WTC11 (cell line): Measurements from ENCODE around the gene LRTM2. TPM values are rescaled to one million over a fixed set of nuclear protein-coding genes. Genes with fewer than 3 reads are reported as not detected.

Source experiments
- ATAC-seq: fragments of 200-7000 bp; cut with Tn5 transposase; 2 replicates; pipeline ENCODE4 v1.10.0; 2021; ENCODE audit warnings: mild to moderate bottlenecking, moderate library complexity
- CTCF ChIA-PET: fragments of 300-600 bp; sonication (Branson Sonifier 250); formaldehyde crosslinking; loops from one replicate; lab custom pipeline; 2021; ENCODE audit warnings: antibody characterized with exemption; lab: Charles Lee
- POLR2A ChIA-PET: fragments of 350-600 bp; sonication (Branson Sonifier 250); formaldehyde crosslinking; loops from one replicate; lab custom pipeline; 2021; ENCODE audit warnings: antibody characterized with exemption; lab: Charles Lee
- DNase-seq: peaks from one replicate; pipeline ENCODE4 v3.0.0; 2021; ENCODE audit warnings: low spot score
- H3K27ac Mint-ChIP-seq: 2 replicates; pipeline ENCODE4 v1.8.0; 2021; ENCODE audit warnings: mixed read lengths
- H3K27me3 Mint-ChIP-seq: 2 replicates; pipeline ENCODE4 v1.8.0; 2021; ENCODE audit warnings: low read depth, mild to moderate bottlenecking, moderate library complexity, mixed read lengths
- H3K36me3 Mint-ChIP-seq: 2 replicates; pipeline ENCODE4 v1.8.0; 2021; ENCODE audit warnings: mixed read lengths
- H3K4me1 Mint-ChIP-seq: 2 replicates; pipeline ENCODE4 v1.8.0; 2022; ENCODE audit warnings: mixed read lengths
- H3K4me3 Mint-ChIP-seq: 2 replicates; pipeline ENCODE4 v1.8.0; 2021; ENCODE audit warnings: mild to moderate bottlenecking, moderate library complexity, mixed read lengths
- H3K9me3 Mint-ChIP-seq: 2 replicates; pipeline ENCODE4 v1.8.0; 2021; ENCODE audit warnings: mixed read lengths
- GTF2I ChIP-seq: fragments of 250-450 bp; sonication (Bioruptor Pico); conservative IDR thresholded peaks from 2 replicates; pipeline ENCODE4 v1.4.0; 2021; ENCODE audit warnings: mild to moderate bottlenecking
- KAT7 ChIP-seq: sonication (generic); formaldehyde crosslinking; IDR thresholded peaks from 2 replicates; pipeline ENCODE4 v1.8.1; 2023; ENCODE audit warnings: missing genetic modification reagents, mild to moderate bottlenecking, borderline replicate concordance
- MYBL2 ChIP-seq: sonication (generic); formaldehyde crosslinking; IDR thresholded peaks from 2 replicates; pipeline ENCODE4 v1.8.1; 2023; ENCODE audit warnings: mild to moderate bottlenecking, moderate library complexity, missing genetic modification reagents
- NFATC4 ChIP-seq: fragments of 250-450 bp; sonication (Bioruptor Pico); IDR thresholded peaks from 2 replicates; pipeline ENCODE4 v1.9.0; 2021; ENCODE audit warnings: mild to moderate bottlenecking
- PRRX2 ChIP-seq: fragments of 250-450 bp; sonication (Bioruptor Pico); IDR thresholded peaks from 2 replicates; pipeline ENCODE4 v1.8.0; 2021; ENCODE audit warnings: mild to moderate bottlenecking
- RORB ChIP-seq: fragments of 250-450 bp; sonication (Bioruptor Pico); IDR thresholded peaks from 2 replicates; pipeline ENCODE4 v1.9.0; 2021; ENCODE audit warnings: mild to moderate bottlenecking
- SMAD3 ChIP-seq: sonication (generic); formaldehyde crosslinking; IDR thresholded peaks from 2 replicates; pipeline ENCODE4 v1.8.0; 2022; ENCODE audit warnings: missing genetic modification reagents, mild to moderate bottlenecking, borderline replicate concordance
- SP1 ChIP-seq: sonication (generic); formaldehyde crosslinking; conservative IDR thresholded peaks from 2 replicates; pipeline ENCODE4 v1.8.1; 2022; ENCODE audit warnings: missing genetic modification reagents
- USF2 ChIP-seq: sonication (generic); formaldehyde crosslinking; IDR thresholded peaks from 2 replicates; pipeline ENCODE4 v1.8.1; 2023; ENCODE audit warnings: mild to moderate bottlenecking, missing genetic modification reagents, moderate library complexity
- ZNF138 ChIP-seq: sonication (generic); formaldehyde crosslinking; conservative IDR thresholded peaks from 2 replicates; pipeline ENCODE4 v1.8.1; 2022; ENCODE audit warnings: mild to moderate bottlenecking, moderate library complexity, missing genetic modification reagents
- ZNF219 ChIP-seq: sonication (generic); formaldehyde crosslinking; IDR thresholded peaks from 2 replicates; pipeline ENCODE4 v1.8.0; 2023; ENCODE audit warnings: missing genetic modification reagents, mild to moderate bottlenecking, borderline replicate concordance
- ZNF396 ChIP-seq: fragments of 250-450 bp; sonication (Bioruptor Pico); IDR thresholded peaks from 2 replicates; pipeline ENCODE4 v1.8.0; 2021; ENCODE audit warnings: mild to moderate bottlenecking, moderate library complexity, borderline replicate concordance
- ZNF671 ChIP-seq: fragments of 250-450 bp; sonication (Bioruptor Pico); IDR thresholded peaks from 2 replicates; pipeline ENCODE4 v1.8.0; 2021; ENCODE audit warnings: mild to moderate bottlenecking
- total RNA-seq: library from RNA; stranded (reverse); gene quantifications from 3 replicates; pipeline ENCODE4 v1.2.3, GENCODE V29; 2021
- TF ChIP-seq, protein P1 (sequence below): sonication (generic); formaldehyde crosslinking; IDR thresholded peaks from 2 replicates; pipeline ENCODE4 v1.8.1; 2023; ENCODE audit warnings: mild to moderate bottlenecking, moderate library complexity, missing genetic modification reagents
- TF ChIP-seq, protein P2 (sequence below): sonication (generic); formaldehyde crosslinking; IDR thresholded peaks from 2 replicates; pipeline ENCODE4 v1.8.1; 2022; ENCODE audit warnings: mild to moderate bottlenecking, missing genetic modification reagents, moderate library complexity, borderline replicate concordance
- TF ChIP-seq, protein P3 (sequence below): sonication (generic); formaldehyde crosslinking; IDR thresholded peaks from 2 replicates; pipeline ENCODE4 v1.8.0; 2022; ENCODE audit warnings: missing genetic modification reagents
- TF ChIP-seq, protein P4 (sequence below): sonication (generic); formaldehyde crosslinking; IDR thresholded peaks from 2 replicates; pipeline ENCODE4 v1.8.1; 2023; ENCODE audit warnings: mild to moderate bottlenecking, missing genetic modification reagents
- TF ChIP-seq, protein P5 (sequence below): sonication (generic); formaldehyde crosslinking; IDR thresholded peaks from 2 replicates; pipeline ENCODE4 v1.8.1; 2022; ENCODE audit warnings: low read depth, mild to moderate bottlenecking, moderate library complexity, missing genetic modification reagents, borderline replicate concordance
- TF ChIP-seq, protein P6 (sequence below): sonication (generic); formaldehyde crosslinking; IDR thresholded peaks from 2 replicates; pipeline ENCODE4 v1.8.0; 2022; ENCODE audit warnings: mild to moderate bottlenecking, missing genetic modification reagents

The LRTM2 gene
- total RNA-seq, 1 experiment from 2014 or later = 0.66 TPM

DNA sequence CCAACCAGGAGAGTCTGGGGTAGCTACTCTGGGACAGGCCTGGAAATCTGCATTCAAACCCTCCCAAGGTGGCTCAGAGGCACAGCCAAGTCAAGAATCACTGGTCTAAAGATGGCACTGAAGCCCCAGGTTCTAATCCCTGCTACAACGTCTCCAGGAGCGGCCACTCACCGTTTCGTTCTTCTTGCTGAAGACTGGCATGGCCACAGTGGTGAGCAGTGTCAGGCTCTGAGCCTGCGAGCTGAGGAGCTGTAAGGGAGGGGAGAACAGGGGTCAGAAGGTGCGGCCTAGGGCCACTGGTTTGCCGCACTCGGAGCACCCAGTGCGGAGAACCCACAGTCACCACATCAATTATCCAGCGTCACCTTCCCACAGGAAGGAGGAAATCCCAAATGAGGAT lies 59.3 kb downstream of the LRTM2 start (continued):
- TF ChIP-seq USF2 = no peak

- POLR2A ChIA-PET = interaction anchor here (0.5 kb wide), 1 partner anchor 88 kb away, joined by 4 read pairs; no protein-coding TSS in a partner anchor
- Mint-ChIP-seq H3K4me1 (no peaks in the 10 kb centered on the region), H3K27me3 (no peaks in the 10 kb centered on the region), H3K9me3 (no peaks in the 10 kb centered on the region), H3K36me3 (no peaks in the 10 kb centered on the region), H3K27ac (no peak overlapping the region; the same call in 1 of the 2 replicates), H3K4me3 (no peak overlapping the region)
- no peak for DNase-seq
- TF ChIP-seq MYBL2 (CRISPR knock-in tag) (no peak), GTF2I (CRISPR knock-in tag) (no peak), ZNF671 (CRISPR knock-in tag) (no peak), ZNF396 (no peak), ZNF138 (CRISPR knock-in tag) (no peak), SMAD3 (CRISPR knock-in tag) (no peak), ZNF219 (CRISPR knock-in tag) (no peak), PRRX2 (CRISPR knock-in tag) (no peak), RORB (CRISPR knock-in tag) (no peak), KAT7 (CRISPR knock-in tag) (no peak), SP1 (CRISPR knock-in tag) (no peak), NFATC4 (no peak)
- TF ChIP-seq, protein P1, sequence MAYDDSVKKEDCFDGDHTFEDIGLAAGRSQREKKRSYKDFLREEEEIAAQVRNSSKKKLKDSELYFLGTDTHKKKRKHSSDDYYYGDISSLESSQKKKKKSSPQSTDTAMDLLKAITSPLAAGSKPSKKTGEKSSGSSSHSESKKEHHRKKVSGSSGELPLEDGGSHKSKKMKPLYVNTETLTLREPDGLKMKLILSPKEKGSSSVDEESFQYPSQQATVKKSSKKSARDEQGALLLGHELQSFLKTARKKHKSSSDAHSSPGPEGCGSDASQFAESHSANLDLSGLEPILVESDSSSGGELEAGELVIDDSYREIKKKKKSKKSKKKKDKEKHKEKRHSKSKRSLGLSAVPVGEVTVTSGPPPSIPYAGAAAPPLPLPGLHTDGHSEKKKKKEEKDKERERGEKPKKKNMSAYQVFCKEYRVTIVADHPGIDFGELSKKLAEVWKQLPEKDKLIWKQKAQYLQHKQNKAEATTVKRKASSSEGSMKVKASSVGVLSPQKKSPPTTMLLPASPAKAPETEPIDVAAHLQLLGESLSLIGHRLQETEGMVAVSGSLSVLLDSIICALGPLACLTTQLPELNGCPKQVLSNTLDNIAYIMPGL (CRISPR knock-in tag) = no peak
- TF ChIP-seq, protein P2, sequence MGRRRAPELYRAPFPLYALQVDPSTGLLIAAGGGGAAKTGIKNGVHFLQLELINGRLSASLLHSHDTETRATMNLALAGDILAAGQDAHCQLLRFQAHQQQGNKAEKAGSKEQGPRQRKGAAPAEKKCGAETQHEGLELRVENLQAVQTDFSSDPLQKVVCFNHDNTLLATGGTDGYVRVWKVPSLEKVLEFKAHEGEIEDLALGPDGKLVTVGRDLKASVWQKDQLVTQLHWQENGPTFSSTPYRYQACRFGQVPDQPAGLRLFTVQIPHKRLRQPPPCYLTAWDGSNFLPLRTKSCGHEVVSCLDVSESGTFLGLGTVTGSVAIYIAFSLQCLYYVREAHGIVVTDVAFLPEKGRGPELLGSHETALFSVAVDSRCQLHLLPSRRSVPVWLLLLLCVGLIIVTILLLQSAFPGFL (CRISPR knock-in tag) = no peak
- TF ChIP-seq, protein P3, sequence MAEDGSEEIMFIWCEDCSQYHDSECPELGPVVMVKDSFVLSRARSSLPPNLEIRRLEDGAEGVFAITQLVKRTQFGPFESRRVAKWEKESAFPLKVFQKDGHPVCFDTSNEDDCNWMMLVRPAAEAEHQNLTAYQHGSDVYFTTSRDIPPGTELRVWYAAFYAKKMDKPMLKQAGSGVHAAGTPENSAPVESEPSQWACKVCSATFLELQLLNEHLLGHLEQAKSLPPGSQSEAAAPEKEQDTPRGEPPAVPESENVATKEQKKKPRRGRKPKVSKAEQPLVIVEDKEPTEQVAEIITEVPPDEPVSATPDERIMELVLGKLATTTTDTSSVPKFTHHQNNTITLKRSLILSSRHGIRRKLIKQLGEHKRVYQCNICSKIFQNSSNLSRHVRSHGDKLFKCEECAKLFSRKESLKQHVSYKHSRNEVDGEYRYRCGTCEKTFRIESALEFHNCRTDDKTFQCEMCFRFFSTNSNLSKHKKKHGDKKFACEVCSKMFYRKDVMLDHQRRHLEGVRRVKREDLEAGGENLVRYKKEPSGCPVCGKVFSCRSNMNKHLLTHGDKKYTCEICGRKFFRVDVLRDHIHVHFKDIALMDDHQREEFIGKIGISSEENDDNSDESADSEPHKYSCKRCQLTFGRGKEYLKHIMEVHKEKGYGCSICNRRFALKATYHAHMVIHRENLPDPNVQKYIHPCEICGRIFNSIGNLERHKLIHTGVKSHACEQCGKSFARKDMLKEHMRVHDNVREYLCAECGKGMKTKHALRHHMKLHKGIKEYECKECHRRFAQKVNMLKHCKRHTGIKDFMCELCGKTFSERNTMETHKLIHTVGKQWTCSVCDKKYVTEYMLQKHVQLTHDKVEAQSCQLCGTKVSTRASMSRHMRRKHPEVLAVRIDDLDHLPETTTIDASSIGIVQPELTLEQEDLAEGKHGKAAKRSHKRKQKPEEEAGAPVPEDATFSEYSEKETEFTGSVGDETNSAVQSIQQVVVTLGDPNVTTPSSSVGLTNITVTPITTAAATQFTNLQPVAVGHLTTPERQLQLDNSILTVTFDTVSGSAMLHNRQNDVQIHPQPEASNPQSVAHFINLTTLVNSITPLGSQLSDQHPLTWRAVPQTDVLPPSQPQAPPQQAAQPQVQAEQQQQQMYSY (CRISPR knock-in tag) = no peak
- TF ChIP-seq, protein P4, sequence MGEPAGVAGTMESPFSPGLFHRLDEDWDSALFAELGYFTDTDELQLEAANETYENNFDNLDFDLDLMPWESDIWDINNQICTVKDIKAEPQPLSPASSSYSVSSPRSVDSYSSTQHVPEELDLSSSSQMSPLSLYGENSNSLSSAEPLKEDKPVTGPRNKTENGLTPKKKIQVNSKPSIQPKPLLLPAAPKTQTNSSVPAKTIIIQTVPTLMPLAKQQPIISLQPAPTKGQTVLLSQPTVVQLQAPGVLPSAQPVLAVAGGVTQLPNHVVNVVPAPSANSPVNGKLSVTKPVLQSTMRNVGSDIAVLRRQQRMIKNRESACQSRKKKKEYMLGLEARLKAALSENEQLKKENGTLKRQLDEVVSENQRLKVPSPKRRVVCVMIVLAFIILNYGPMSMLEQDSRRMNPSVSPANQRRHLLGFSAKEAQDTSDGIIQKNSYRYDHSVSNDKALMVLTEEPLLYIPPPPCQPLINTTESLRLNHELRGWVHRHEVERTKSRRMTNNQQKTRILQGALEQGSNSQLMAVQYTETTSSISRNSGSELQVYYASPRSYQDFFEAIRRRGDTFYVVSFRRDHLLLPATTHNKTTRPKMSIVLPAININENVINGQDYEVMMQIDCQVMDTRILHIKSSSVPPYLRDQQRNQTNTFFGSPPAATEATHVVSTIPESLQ (CRISPR knock-in tag) = no peak
- TF ChIP-seq, protein P5, sequence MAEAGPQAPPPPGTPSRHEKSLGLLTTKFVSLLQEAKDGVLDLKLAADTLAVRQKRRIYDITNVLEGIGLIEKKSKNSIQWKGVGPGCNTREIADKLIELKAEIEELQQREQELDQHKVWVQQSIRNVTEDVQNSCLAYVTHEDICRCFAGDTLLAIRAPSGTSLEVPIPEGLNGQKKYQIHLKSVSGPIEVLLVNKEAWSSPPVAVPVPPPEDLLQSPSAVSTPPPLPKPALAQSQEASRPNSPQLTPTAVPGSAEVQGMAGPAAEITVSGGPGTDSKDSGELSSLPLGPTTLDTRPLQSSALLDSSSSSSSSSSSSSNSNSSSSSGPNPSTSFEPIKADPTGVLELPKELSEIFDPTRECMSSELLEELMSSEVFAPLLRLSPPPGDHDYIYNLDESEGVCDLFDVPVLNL = no peak
- TF ChIP-seq, protein P6, sequence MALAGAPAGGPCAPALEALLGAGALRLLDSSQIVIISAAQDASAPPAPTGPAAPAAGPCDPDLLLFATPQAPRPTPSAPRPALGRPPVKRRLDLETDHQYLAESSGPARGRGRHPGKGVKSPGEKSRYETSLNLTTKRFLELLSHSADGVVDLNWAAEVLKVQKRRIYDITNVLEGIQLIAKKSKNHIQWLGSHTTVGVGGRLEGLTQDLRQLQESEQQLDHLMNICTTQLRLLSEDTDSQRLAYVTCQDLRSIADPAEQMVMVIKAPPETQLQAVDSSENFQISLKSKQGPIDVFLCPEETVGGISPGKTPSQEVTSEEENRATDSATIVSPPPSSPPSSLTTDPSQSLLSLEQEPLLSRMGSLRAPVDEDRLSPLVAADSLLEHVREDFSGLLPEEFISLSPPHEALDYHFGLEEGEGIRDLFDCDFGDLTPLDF (CRISPR knock-in tag) = no peak
- CTCF ChIA-PET = interaction anchor here (1.1 kb wide), 1 partner anchor 60 kb away, joined by 4 read pairs; no protein-coding TSS in a partner anchor
- no peak for ATAC-seq
Observed at GRCh38 chr12:1880153-1880845, 59.9 kb downstream of the LRTM2 start.
